Loucy (cell line): ENCODE data around the gene SBK3.

Source experiments
- H2AFZ ChIP-seq: fragments of 200-600 bp; sonication (generic); 2 replicates; pipeline ENCODE4 v1.6.0; 2016; ENCODE audit warnings: antibody characterized with exemption, mild to moderate bottlenecking, low read length, moderate library complexity
- H3F3A ChIP-seq: fragments of 200-600 bp; 2 replicates; pipeline ENCODE4 v1.6.0; 2016; ENCODE audit warnings: antibody characterized with exemption, low read depth, mild to moderate bottlenecking
- H3K27me3 ChIP-seq: fragments of 200-600 bp; sonication (generic); 2 replicates; pipeline ENCODE4 v1.6.1; 2014; ENCODE audit warnings: low read length, mild to moderate bottlenecking; ENCODE audit not compliant: insufficient read depth, poor library complexity, severe bottlenecking
- H3K36me3 ChIP-seq: fragments of 200-600 bp; sonication (generic); 2 replicates; pipeline ENCODE4 v1.6.1; 2016; ENCODE audit warnings: low read length; ENCODE audit not compliant: insufficient read depth
- H3K4me1 ChIP-seq: fragments of 200-600 bp; sonication (generic); 2 replicates; pipeline ENCODE4 v1.5.1; 2014; ENCODE audit warnings: low read length, mild to moderate bottlenecking; ENCODE audit not compliant: insufficient read depth, poor library complexity, severe bottlenecking
- H3K4me2 ChIP-seq: fragments of 200-600 bp; sonication (generic); 2 replicates; pipeline ENCODE4 v1.6.0; 2014; ENCODE audit warnings: antibody characterized with exemption, low read length, low read depth, mild to moderate bottlenecking; ENCODE audit not compliant: poor library complexity, severe bottlenecking
- H3K4me3 ChIP-seq: fragments of 200-600 bp; sonication (generic); 2 replicates; pipeline ENCODE4 v1.5.1; 2014; ENCODE audit warnings: low read length, mild to moderate bottlenecking, mixed read lengths; ENCODE audit not compliant: poor library complexity, severe bottlenecking
- H3K79me2 ChIP-seq: fragments of 200-600 bp; sonication (generic); 2 replicates; pipeline ENCODE4 v1.6.1; 2014; ENCODE audit warnings: low read length; ENCODE audit not compliant: insufficient read depth
- H3K9ac ChIP-seq: fragments of 200-600 bp; sonication (generic); 2 replicates; pipeline ENCODE4 v1.6.0; 2014; ENCODE audit warnings: mild to moderate bottlenecking, low read depth, low read length, moderate library complexity; ENCODE audit not compliant: poor library complexity, severe bottlenecking
- H3K9me2 ChIP-seq: fragments of 200-600 bp; sonication (generic); replicated peaks from 2 replicates; pipeline ENCODE4 v1.6.1; 2016; ENCODE audit warnings: low read depth, low read length, mixed read lengths
- H3K9me3 ChIP-seq: fragments of 200-600 bp; sonication (generic); 2 replicates; pipeline ENCODE4 v1.6.1; 2014; ENCODE audit warnings: mild to moderate bottlenecking, antibody characterized with exemption, low read length, low read depth; ENCODE audit not compliant: insufficient read depth
- H4K20me1 ChIP-seq: fragments of 200-600 bp; sonication (generic); 2 replicates; pipeline ENCODE4 v1.6.0; 2014; ENCODE audit warnings: antibody characterized with exemption, low read length, mild to moderate bottlenecking; ENCODE audit not compliant: insufficient read depth, poor library complexity, severe bottlenecking
- EZH2phosphoT487 ChIP-seq: fragments of 200-600 bp; IDR thresholded peaks from 2 replicates; pipeline ENCODE4 v1.6.1; 2018; ENCODE audit warnings: antibody characterized with exemption, mild to moderate bottlenecking, moderate library complexity, borderline replicate concordance
- TF ChIP-seq, protein P1 (sequence below): fragments of 200-600 bp; sonication (generic); conservative IDR thresholded peaks from 2 replicates; pipeline ENCODE4 v1.5.1; 2014; ENCODE audit warnings: mild to moderate bottlenecking, antibody characterized with exemption, low read length

The SBK3 gene

DNA sequence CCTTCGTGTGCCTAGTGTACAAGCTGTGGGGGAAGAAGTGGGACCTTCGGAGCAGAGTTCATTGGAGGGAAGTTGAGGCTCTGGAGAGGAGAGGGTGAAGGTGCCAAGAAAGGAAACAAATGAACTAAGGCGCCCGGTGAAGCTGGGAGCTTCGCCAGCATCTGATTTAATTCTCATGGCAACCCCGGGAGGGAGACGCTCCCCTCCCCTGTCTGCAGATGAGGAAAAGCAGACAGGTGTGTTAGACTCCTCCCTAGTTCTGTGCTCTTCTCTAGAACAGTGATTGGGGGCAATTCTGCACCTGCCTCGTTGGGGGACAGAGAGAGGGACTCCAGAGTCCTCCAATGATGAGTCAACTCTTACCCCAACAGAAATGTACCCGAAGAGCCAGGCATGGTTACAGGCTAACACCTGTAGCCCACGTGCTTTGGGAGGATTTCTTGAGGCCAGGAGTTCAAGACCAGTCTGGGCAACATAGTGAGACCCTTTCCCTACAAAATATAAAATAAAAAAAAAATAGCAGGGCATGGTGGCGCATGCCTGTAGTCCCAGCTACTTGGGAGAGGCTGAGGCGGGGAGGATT, 52.9 kb downstream of the SBK3 start:
- Histone ChIP-seq H3K4me3 (no peak overlapping the region), H2AFZ (no peak overlapping the region), H3K4me2 (no peak overlapping the region), H3K79me2 (no peaks in the 10 kb centered on the region), H4K20me1 (no peaks in the 10 kb centered on the region), H3K9me3 (no peaks in the 10 kb centered on the region), H3K4me1 (no peaks in the 10 kb centered on the region), H3K9me2 (no peaks in the 10 kb centered on the region), H3F3A (no peaks in the 10 kb centered on the region), H3K27me3 (no peaks in the 10 kb centered on the region), H3K9ac (no peak overlapping the region), H3K36me3 (no peaks in the 10 kb centered on the region)
- TF ChIP-seq, protein P1, sequence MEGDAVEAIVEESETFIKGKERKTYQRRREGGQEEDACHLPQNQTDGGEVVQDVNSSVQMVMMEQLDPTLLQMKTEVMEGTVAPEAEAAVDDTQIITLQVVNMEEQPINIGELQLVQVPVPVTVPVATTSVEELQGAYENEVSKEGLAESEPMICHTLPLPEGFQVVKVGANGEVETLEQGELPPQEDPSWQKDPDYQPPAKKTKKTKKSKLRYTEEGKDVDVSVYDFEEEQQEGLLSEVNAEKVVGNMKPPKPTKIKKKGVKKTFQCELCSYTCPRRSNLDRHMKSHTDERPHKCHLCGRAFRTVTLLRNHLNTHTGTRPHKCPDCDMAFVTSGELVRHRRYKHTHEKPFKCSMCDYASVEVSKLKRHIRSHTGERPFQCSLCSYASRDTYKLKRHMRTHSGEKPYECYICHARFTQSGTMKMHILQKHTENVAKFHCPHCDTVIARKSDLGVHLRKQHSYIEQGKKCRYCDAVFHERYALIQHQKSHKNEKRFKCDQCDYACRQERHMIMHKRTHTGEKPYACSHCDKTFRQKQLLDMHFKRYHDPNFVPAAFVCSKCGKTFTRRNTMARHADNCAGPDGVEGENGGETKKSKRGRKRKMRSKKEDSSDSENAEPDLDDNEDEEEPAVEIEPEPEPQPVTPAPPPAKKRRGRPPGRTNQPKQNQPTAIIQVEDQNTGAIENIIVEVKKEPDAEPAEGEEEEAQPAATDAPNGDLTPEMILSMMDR = no peak
- TF ChIP-seq EZH2phosphoT487 = no peak

DNA sequence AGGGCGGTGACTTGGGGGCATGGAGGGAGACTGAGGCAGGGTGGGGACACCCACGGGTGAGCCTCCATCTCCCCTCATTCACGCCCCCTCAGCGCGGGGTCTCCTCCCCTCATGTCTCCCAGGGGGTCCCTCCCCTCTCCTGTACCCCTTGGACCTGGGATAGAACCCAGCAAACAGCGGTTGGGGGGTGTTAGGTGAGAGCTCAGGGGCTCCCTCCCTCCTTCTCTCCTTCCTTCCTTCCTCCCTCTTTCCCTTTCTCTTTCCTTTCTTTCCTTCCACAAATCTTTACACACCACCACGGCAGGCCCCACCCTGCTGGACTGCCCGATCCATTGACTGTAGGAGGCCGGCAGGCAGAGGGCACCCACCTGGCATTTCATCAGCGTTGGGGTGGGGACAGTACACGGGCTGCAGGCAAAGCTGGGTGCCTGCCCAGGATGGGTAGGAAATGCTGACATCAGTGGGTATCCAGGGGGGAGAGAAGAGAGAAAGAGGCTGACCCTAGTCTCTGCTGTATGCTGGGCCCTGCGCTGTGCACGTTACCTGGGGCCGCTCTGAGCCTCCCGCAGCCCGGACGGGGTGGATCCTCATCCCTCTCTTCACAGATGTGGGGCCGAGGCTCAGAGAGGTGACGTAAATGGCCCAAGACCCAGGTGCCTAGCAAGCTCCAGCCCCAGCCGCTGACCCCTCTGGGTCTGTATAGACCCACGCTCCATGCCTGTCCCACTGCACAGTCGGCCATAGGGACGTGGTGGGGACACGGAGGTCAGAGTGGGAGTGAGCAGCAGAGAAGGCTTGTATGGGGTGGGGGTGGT, 53.6 kb downstream of the SBK3 start:
- H3K4me3 ChIP-seq = no peak overlapping the region
- H3K9me3 ChIP-seq = no peaks in the 10 kb centered on the region
- H3K9me2 ChIP-seq = no peaks in the 10 kb centered on the region
- no peak for TF ChIP-seq EZH2phosphoT487
- TF ChIP-seq, protein P1 = no peak
- H3K9ac ChIP-seq = no peak overlapping the region
- no peaks in the 10 kb centered on the region for H3K27me3 ChIP-seq
- no peaks in the 10 kb centered on the region for H3K79me2 ChIP-seq
- no peaks in the 10 kb centered on the region for H3K36me3 ChIP-seq
- H2AFZ ChIP-seq = no peak overlapping the region
- H3F3A ChIP-seq = no peaks in the 10 kb centered on the region
- no peak overlapping the region for H3K4me2 ChIP-seq
- H4K20me1 ChIP-seq = no peaks in the 10 kb centered on the region
- peaks cover 4% of the 10 kb centered on the region for H3K4me1 ChIP-seq
